Measurements from ENCODE around the gene IRS1.

The IRS1 gene

DNA sequence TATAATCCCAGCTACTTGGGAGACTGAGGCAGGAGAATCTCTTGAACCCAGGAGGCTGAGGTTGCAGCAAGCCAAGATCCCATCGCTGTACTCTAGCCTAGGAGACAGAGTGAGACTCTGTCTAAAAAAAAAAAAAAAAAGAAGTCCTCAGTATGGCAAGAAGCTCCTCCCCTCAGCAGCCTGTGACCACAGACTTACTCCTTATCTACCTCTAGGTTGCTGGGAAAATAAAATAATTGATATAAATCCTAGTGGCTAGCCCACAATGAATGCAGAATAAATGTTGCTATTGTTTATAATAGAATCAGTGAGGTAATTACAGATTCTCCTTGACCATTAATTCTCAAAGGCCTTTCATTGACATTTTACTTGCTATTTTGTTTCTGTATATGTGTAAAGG is 70.6 kb downstream of the IRS1 start:
- peaks cover 0 to 16% (median 8%) of the 10 kb centered on the region in 4 donors for H3K4me1 ChIP-seq
- H3K9me3 ChIP-seq, result no peaks in the 10 kb centered on the region
- no peaks in the 10 kb centered on the region for H3K27me3 ChIP-seq
- TF ChIP-seq, protein P1, sequence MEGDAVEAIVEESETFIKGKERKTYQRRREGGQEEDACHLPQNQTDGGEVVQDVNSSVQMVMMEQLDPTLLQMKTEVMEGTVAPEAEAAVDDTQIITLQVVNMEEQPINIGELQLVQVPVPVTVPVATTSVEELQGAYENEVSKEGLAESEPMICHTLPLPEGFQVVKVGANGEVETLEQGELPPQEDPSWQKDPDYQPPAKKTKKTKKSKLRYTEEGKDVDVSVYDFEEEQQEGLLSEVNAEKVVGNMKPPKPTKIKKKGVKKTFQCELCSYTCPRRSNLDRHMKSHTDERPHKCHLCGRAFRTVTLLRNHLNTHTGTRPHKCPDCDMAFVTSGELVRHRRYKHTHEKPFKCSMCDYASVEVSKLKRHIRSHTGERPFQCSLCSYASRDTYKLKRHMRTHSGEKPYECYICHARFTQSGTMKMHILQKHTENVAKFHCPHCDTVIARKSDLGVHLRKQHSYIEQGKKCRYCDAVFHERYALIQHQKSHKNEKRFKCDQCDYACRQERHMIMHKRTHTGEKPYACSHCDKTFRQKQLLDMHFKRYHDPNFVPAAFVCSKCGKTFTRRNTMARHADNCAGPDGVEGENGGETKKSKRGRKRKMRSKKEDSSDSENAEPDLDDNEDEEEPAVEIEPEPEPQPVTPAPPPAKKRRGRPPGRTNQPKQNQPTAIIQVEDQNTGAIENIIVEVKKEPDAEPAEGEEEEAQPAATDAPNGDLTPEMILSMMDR (IDR thresholded peaks at IDR 0.05), result no peak
- peaks cover 0 to under 1% (median 0%) of the 10 kb centered on the region in 3 donors for H3K36me3 ChIP-seq
- intact Hi-C loops (cut with DNase I; ENCODE audit: low total_unique reads), result no loop called here
- DNase-seq, result no peak
- no peak overlapping the region for H3K27ac ChIP-seq
- H3K4me3 ChIP-seq, result no peak overlapping the region

DNA sequence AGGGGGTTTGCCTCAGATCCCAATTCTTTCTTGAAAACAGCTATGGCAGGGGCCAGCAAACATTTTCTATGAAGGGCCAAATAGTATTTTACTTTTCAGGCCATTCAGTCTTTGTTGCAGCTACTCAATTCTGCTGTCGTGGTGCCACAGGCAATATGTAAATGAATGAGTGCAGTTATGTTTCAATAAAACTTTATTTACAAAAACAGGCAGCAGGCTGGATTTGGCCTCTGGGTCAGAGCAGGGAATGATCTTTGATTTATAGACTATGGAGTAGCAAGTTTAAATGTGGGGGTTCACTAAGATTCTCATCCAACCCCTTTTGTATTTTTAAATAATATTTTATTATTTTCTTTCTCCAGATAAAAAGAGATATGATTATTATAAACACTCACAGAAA is 72.4 kb downstream of the IRS1 start:
- H3K27me3 ChIP-seq, result no peaks in the 10 kb centered on the region
- H3K4me3 ChIP-seq, result no peak overlapping the region
- no peak for DNase-seq
- H3K9me3 ChIP-seq, result no peaks in the 10 kb centered on the region
- no peak overlapping the region for H3K27ac ChIP-seq
- H3K4me1 ChIP-seq, result peaks cover 0 to 26% (median 10%) of the 10 kb centered on the region in 4 donors
- no peaks in the 10 kb centered on the region for H3K36me3 ChIP-seq
- intact Hi-C loops (cut with DNase I; ENCODE audit: low total_unique reads), result no loop called here
- TF ChIP-seq, protein P1 (IDR thresholded peaks at IDR 0.05), result no peak

DNA sequence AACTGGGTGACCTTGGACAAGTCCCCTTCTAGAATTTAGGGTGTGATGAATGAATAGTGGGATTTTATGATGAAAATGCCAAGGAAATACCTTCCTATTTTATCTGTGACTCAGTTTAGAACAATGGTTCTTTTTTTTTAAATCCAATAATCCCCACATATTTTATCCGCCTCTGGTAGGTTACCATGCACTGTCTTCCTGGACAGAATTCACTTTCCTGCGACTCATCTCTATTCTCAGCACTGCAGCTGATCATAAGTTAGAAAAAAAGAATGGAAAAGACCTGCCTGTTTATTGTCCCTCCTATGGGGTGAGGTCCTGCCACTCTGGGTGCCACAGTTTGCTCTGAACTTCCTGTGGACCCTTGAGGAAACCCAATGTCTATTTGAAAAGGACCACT is 73.1 kb downstream of the IRS1 start:
- Histone ChIP-seq H3K27ac (no peak overlapping the region), H3K4me3 (no peak overlapping the region), H3K27me3 (no peaks in the 10 kb centered on the region), H3K4me1 (peaks cover 0 to 26% (median 10%) of the 10 kb centered on the region in 4 donors), H3K9me3 (no peaks in the 10 kb centered on the region), H3K36me3 (no peaks in the 10 kb centered on the region)
- intact Hi-C loops (cut with DNase I; ENCODE audit: low total_unique reads), result no loop called here
- TF ChIP-seq, protein P1 (IDR thresholded peaks at IDR 0.05), result no peak
- no peak for DNase-seq

DNA sequence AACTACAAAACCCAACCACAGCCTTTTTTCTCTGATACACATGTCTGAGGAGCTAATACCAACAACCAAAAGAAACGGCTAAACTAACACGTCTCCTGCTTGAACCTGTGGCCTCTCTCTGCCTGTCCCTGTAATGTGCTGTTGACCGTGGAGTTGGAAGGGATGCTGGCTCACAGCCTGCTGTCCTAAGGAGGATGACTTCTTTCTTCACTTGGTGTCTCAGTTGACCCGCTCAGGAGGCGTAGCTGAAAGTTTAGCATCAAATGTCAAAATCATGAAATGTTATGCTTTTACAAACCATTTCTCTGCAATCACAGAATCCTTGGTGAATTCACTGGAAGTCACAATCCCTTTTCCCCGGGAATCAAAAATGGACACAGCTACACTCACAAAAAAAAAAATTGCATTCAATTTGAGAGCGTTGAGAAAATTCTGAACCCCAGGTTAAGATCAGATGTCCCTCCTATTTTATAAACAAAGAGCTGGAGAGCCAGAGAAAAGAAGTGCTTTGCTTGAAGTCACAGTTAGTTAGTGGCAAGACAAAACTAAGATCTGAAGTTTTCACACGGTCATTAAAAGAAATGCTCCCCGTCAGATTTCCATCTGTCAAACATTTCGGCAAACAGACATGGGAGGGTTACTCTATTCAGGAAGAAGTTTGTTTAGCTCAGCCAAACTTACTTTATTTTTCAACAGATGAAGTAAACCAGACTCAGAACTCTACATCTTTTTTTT is 74.3 kb downstream of the IRS1 start:
- Histone ChIP-seq H3K4me3 (no peak overlapping the region), H3K4me1 (peaks cover 0 to 26% (median 10%) of the 10 kb centered on the region in 4 donors), H3K36me3 (no peaks in the 10 kb centered on the region), H3K27ac (no peak overlapping the region), H3K27me3 (no peaks in the 10 kb centered on the region), H3K9me3 (no peaks in the 10 kb centered on the region)
- intact Hi-C loops (cut with DNase I; ENCODE audit: low total_unique reads), result no loop called here
- DNase-seq, result no peak
- TF ChIP-seq, protein P1 (IDR thresholded peaks at IDR 0.05), result no peak

DNA sequence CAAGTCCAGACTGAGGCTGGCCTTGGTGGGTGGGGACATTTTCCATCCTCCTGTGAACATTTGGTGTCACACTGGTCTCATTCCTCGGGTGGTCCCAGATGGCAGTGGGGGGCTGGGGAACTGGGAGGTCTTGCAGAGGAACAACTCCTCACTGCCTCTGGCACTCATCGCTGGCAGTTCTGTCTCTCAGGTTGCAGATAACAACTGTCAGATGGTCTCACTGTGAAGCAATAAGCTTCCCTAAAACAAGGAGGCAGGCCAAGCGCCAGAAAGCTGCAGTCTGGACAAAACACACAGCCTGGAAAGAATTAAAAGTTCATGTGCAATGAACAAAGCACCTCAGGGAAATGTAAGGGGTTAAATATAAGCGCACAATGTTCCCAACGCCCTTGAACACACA is 78.1 kb downstream of the IRS1 start:
- Histone ChIP-seq H3K9me3 (no peaks in the 10 kb centered on the region), H3K27ac (no peak overlapping the region), H3K4me3 (no peak overlapping the region), H3K27me3 (no peaks in the 10 kb centered on the region), H3K4me1 (peaks cover 0 to 26% (median 10%) of the 10 kb centered on the region in 4 donors), H3K36me3 (no peaks in the 10 kb centered on the region)
- peak in 1 of 2 donors; percentile 44 for DNase-seq
- intact Hi-C loops (cut with DNase I; ENCODE audit: low total_unique reads), result no loop called here
- TF ChIP-seq, protein P1 (IDR thresholded peaks at IDR 0.05), result no peak

Data from tibial artery (tissue), 4 donors.